ENCODE results near the gene FTSJ1. TPM values are rescaled to one million over a fixed set of nuclear protein-coding genes. Genes with fewer than 3 reads are reported as not detected.

Gene FTSJ1
- total RNA-seq, 1 donor from 2014 or later = 33.9 TPM

- Histone ChIP-seq H3K9me3 (no peaks in the 10 kb centered on the region), H3K27me3 (no peaks in the 10 kb centered on the region), H3K36me3 (no peaks in the 10 kb centered on the region), H3K27ac (no peak overlapping the region), H3K4me1 (no peaks in the 10 kb centered on the region), H3K4me3 (no peak overlapping the region)
- no peak for ATAC-seq
- TF ChIP-seq CTCF (IDR thresholded peaks at IDR 0.05) = no peak
- intact Hi-C loops (cut with DNase I) = no loop called here
- DNase-seq = no peak
Observed at GRCh38 chrX:48504261-48504660, 28.3 kb downstream of the FTSJ1 start.

GRCh38 chrX:48505481-48505880, 29.5 kb downstream of the FTSJ1 start:
- no peaks in the 10 kb centered on the region for H3K36me3 ChIP-seq
- H3K9me3 ChIP-seq = no peaks in the 10 kb centered on the region
- H3K4me3 ChIP-seq = no peak overlapping the region
- no peaks in the 10 kb centered on the region for H3K27me3 ChIP-seq
- TF ChIP-seq CTCF (IDR thresholded peaks at IDR 0.05) = no peak
- ATAC-seq (no peak), DNase-seq (no peak)
- intact Hi-C loops (cut with DNase I) = no loop called here
- H3K27ac ChIP-seq = no peak overlapping the region
- H3K4me1 ChIP-seq = no peaks in the 10 kb centered on the region

- Histone ChIP-seq H3K27me3 (no peaks in the 10 kb centered on the region), H3K4me3 (no peak overlapping the region), H3K36me3 (no peaks in the 10 kb centered on the region), H3K4me1 (no peaks in the 10 kb centered on the region), H3K27ac (no peak overlapping the region), H3K9me3 (no peaks in the 10 kb centered on the region)
- TF ChIP-seq CTCF (IDR thresholded peaks at IDR 0.05) = no peak
- intact Hi-C loops (cut with DNase I) = no loop called here
- no peak for ATAC-seq
- DNase-seq = no peak
Observed at GRCh38 chrX:48507246-48507645, 31.2 kb downstream of the FTSJ1 start.

- intact Hi-C loops (cut with DNase I) = no loop called here
- DNase-seq = peak; percentile 93
Observed at GRCh38 chrX:48508400-48509244, 32.6 kb downstream of the FTSJ1 start, which contains the start of gene PORCN. Gene PORCN, plus strand, starts transcription at chrX:48508992. Its CDS starts 829 bp downstream, at chrX:48509821.

GRCh38 chrX:48509245-48509590, 33.2 kb downstream of the FTSJ1 start:
- intact Hi-C loops (cut with DNase I) = no loop called here
- H3K27ac ChIP-seq = peak overlapping the region; percentile 51
- no peak for ATAC-seq
- no peak for DNase-seq
- no peaks in the 10 kb centered on the region for H3K36me3 ChIP-seq
- H3K9me3 ChIP-seq = no peaks in the 10 kb centered on the region
- no peak for TF ChIP-seq CTCF (IDR thresholded peaks at IDR 0.05)
- peak overlapping the region; percentile 64 for H3K4me3 ChIP-seq
- no peaks in the 10 kb centered on the region for H3K27me3 ChIP-seq
- no peaks in the 10 kb centered on the region for H3K4me1 ChIP-seq

More at GRCh38 chrX:48508400-48509244, 32.6 kb downstream of the FTSJ1 start, which contains the start of gene PORCN:
- no peaks in the 10 kb centered on the region for H3K36me3 ChIP-seq
- peak; percentile 99 for ATAC-seq
- TF ChIP-seq CTCF (IDR thresholded peaks at IDR 0.05) = no peak
- no peaks in the 10 kb centered on the region for H3K27me3 ChIP-seq
- no peaks in the 10 kb centered on the region for H3K9me3 ChIP-seq
- H3K27ac ChIP-seq = peak within 1 kb of the TSS; percentile 80
- peak within 1 kb of the TSS; percentile 64 for H3K4me3 ChIP-seq
- no peaks in the 10 kb centered on the region for H3K4me1 ChIP-seq

All from upper lobe of right lung (tissue), 1 donor.